ENCODE data around the gene ADGRD2. TPM values are rescaled to one million over a fixed set of nuclear protein-coding genes. Genes with fewer than 3 reads are reported as not detected.

ADGRD2 gene
- total and polyA plus RNA-seq, 2 of the 13 experiments (the other 11 are each of a cell fraction or from before 2014, with no cell fraction given): not detected

DNA sequence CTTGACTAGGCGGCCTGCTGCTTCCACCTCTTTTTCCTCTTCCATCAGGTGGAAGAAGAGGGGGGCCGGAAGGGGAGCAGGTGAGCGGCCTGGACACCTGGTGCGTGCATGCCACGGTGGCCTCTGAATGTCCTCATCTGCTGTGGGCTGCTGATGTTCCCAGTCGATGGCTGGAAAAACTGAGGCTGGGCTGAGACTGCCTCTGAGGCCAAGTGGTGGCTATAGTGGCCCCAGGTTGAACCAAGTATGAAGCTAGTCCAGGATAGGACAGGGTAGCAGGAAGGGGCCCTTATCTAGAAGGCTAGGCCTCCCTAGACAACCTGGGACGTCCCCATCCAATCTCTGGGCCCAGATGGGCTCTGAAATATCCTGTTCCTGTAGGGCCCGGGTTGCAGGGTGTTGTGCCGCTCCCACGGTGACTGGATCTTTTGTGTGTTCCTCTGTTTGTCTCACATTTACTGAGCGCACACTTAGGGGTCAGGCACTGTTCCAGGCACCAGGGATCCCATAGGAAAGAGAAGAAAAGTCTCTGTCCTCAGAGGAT is 57.7 kb downstream of the ADGRD2 start:
- ChIA-PET POLR2A (no interaction called here), CTCF (ENCODE audit: low intra/inter-chr PET ratio, low total read pairs) (no interaction called here)
- Histone ChIP-seq H3K27ac (ENCODE audit: extremely low read length, insufficient read depth, low read length) (peak overlapping the region; percentile 87), H3K4me1 (ENCODE audit: insufficient read depth, low read length) (peaks cover 53% of the 10 kb centered on the region), H4K20me1 (ENCODE audit: insufficient read depth, low read length) (no peaks in the 10 kb centered on the region), H3K79me2 (ENCODE audit: insufficient read depth, low read length) (peaks cover 21% of the 10 kb centered on the region), H3K9me3 (ENCODE audit: low read length) (no peaks in the 10 kb centered on the region), H3K36me3 (replicated peaks in 1 of 2; ENCODE audit: control insufficient read depth in 1 of 2, insufficient read depth in 2 of 2, low read length in 2 of 2) (no peaks in the 10 kb centered on the region), H2AFZ (ENCODE audit: low read length) (no peak overlapping the region), H3K4me3 (replicated peaks in 1 of 3; ENCODE audit: insufficient read depth in 1 of 3, low read depth in 2 of 3, low read length in 3 of 3) (peak overlapping the region; percentile 79 to 88 (median 80); a peak in 5 of 6 replicates), H3K4me2 (ENCODE audit: low read depth, low read length) (peak overlapping the region; percentile 86), H3K27me3 (ENCODE audit: control insufficient read depth in 1 of 2, insufficient read depth in 2 of 2, low read length in 2 of 2) (no peaks in the 10 kb centered on the region), H3K9ac (ENCODE audit: insufficient read depth, low read depth, low read length) (peak overlapping the region; percentile 86)
- no peak for FAIRE-seq
- intact Hi-C loops (cut with micrococcal nuclease; ENCODE audit: unreplicated experiment) (no loop called here), in situ Hi-C loops (cut with HindIII; ENCODE audit: extremely low pct_ligation_motif_present, low pct_unique_long_range_greater_than_20kb) (no loop called here)
- no TSS peak for BruUV-seq (replicated peaks)
- DNase-seq (ENCODE audit: low spot score): no peak
- ATAC-seq: no peak
- WGBS (ENCODE audit: low lambda C conversion rate): 51% methylated on average over 5 of the region's 11 CpGs
- TF ChIP-seq, protein P1, sequence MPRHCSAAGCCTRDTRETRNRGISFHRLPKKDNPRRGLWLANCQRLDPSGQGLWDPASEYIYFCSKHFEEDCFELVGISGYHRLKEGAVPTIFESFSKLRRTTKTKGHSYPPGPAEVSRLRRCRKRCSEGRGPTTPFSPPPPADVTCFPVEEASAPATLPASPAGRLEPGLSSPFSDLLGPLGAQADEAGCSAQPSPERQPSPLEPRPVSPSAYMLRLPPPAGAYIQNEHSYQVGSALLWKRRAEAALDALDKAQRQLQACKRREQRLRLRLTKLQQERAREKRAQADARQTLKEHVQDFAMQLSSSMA (CRISPR knock-in tag; IDR thresholded peaks at IDR 0.05): no peak
- TF ChIP-seq AHR (CRISPR knock-in tag; IDR thresholded peaks at IDR 0.05) (0 out of 2 replicates have a peak, but pooled peaks have one; percentile 6), HOXA5 (CRISPR knock-in tag; IDR thresholded peaks at IDR 0.05) (no peak), ZNF546 (CRISPR knock-in tag; conservative IDR thresholded peaks at IDR 0.05) (no peak), ZNF274 (CRISPR knock-in tag; IDR thresholded peaks at IDR 0.05) (no peak), ARID2 (CRISPR knock-in tag; IDR thresholded peaks at IDR 0.05; ENCODE audit: borderline replicate concordance) (no peak), ZNF224 (CRISPR knock-in tag; IDR thresholded peaks at IDR 0.05) (0 out of 2 replicates have a peak, but pooled peaks have one; percentile 53), XRCC5 (optimal IDR thresholded peaks at IDR 0.05; ENCODE audit: low read length) (no peak), ZNF441 (CRISPR knock-in tag; IDR thresholded peaks at IDR 0.05; ENCODE audit: borderline replicate concordance) (no peak), SRY (CRISPR knock-in tag; IDR thresholded peaks at IDR 0.05) (no peak), EEA1 (CRISPR knock-in tag; IDR thresholded peaks at IDR 0.05; ENCODE audit: borderline replicate concordance) (peak; percentile 85; the same call in 1 of the 2 replicates), ZSCAN22 (CRISPR knock-in tag; IDR thresholded peaks at IDR 0.05) (0 out of 2 replicates have a peak, but pooled peaks have one; percentile 13), MLLT10 (CRISPR knock-in tag; IDR thresholded peaks at IDR 0.05) (no peak), NFE2L1 (CRISPR knock-in tag; IDR thresholded peaks at IDR 0.05; ENCODE audit: borderline replicate concordance) (no peak), CREM (IDR thresholded peaks at IDR 0.05) (no peak), CREM (CRISPR knock-in tag; IDR thresholded peaks at IDR 0.05) (no peak), ZBTB7A (CRISPR knock-in tag; IDR thresholded peaks at IDR 0.05) (no peak)
- TF ChIP-seq, protein P2, sequence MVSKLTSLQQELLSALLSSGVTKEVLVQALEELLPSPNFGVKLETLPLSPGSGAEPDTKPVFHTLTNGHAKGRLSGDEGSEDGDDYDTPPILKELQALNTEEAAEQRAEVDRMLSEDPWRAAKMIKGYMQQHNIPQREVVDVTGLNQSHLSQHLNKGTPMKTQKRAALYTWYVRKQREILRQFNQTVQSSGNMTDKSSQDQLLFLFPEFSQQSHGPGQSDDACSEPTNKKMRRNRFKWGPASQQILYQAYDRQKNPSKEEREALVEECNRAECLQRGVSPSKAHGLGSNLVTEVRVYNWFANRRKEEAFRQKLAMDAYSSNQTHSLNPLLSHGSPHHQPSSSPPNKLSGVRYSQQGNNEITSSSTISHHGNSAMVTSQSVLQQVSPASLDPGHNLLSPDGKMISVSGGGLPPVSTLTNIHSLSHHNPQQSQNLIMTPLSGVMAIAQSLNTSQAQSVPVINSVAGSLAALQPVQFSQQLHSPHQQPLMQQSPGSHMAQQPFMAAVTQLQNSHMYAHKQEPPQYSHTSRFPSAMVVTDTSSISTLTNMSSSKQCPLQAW (CRISPR knock-in tag; IDR thresholded peaks at IDR 0.05): peak; percentile 34; the same call in 1 of the 2 replicates
- TF ChIP-seq, protein P3, sequence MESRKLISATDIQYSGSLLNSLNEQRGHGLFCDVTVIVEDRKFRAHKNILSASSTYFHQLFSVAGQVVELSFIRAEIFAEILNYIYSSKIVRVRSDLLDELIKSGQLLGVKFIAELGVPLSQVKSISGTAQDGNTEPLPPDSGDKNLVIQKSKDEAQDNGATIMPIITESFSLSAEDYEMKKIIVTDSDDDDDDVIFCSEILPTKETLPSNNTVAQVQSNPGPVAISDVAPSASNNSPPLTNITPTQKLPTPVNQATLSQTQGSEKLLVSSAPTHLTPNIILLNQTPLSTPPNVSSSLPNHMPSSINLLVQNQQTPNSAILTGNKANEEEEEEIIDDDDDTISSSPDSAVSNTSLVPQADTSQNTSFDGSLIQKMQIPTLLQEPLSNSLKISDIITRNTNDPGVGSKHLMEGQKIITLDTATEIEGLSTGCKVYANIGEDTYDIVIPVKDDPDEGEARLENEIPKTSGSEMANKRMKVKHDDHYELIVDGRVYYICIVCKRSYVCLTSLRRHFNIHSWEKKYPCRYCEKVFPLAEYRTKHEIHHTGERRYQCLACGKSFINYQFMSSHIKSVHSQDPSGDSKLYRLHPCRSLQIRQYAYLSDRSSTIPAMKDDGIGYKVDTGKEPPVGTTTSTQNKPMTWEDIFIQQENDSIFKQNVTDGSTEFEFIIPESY (CRISPR knock-in tag; IDR thresholded peaks at IDR 0.05): 0 out of 2 replicates have a peak, but pooled peaks have one; percentile 6
- TF ChIP-seq, protein P4, sequence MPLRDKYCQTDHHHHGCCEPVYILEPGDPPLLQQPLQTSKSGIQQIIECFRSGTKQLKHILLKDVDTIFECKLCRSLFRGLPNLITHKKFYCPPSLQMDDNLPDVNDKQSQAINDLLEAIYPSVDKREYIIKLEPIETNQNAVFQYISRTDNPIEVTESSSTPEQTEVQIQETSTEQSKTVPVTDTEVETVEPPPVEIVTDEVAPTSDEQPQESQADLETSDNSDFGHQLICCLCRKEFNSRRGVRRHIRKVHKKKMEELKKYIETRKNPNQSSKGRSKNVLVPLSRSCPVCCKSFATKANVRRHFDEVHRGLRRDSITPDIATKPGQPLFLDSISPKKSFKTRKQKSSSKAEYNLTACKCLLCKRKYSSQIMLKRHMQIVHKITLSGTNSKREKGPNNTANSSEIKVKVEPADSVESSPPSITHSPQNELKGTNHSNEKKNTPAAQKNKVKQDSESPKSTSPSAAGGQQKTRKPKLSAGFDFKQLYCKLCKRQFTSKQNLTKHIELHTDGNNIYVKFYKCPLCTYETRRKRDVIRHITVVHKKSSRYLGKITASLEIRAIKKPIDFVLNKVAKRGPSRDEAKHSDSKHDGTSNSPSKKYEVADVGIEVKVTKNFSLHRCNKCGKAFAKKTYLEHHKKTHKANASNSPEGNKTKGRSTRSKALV (CRISPR knock-in tag; IDR thresholded peaks at IDR 0.05): 0 out of 2 replicates have a peak, but pooled peaks have one; percentile 17

Data from HepG2 (cell line).